Measurements from ENCODE around the gene LGALS12. TPM values are rescaled to one million over a fixed set of nuclear protein-coding genes. Genes with fewer than 3 reads are reported as not detected.
"Not testable (repeated sequence)": the region's sequence is repeated elsewhere in the genome, so short reads cannot be mapped to it uniquely, and the experiment has no call there.

LGALS12 gene
- total and polyA plus RNA-seq, 12 donors = 0.11 to 15.5 (median 0.41) TPM; not detected in 1

DNA sequence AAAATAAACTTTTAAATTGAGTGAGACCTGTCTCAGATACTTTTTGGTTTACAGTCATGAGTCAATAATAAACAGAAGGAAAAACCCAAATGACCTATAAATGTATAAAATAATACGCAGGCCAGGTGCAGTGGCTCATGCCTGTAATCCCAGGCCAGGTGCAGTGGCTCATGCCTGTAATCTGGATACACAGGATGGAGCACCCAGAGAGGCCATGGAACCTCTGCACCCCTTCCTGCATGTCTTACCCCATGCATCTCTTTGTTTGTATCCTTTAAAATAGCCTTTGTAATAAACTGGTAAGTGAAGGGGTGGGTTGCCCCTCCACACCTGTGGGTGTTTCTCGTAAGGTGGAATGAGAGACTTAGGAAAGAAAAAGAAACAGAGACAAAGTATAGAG, 21.8 kb downstream of the LGALS12 start:
- no peaks in the 10 kb centered on the region for H3K36me3 ChIP-seq (replicated peaks in 1 of 2)
- H3K9me3 ChIP-seq (replicated peaks in 1 of 3) = no peaks in the 10 kb centered on the region
- no peak overlapping the region for H3K4me3 ChIP-seq
- WGBS, 4 donors = 67 to 81% (median 74%) methylated on average over 2 of the region's 2 CpGs
- H3K4me1 ChIP-seq (replicated peaks in 1 of 2) = no peaks in the 10 kb centered on the region
- H3K27ac ChIP-seq = no peak overlapping the region
- no peaks in the 10 kb centered on the region for H3K27me3 ChIP-seq
- TF ChIP-seq, protein P1, sequence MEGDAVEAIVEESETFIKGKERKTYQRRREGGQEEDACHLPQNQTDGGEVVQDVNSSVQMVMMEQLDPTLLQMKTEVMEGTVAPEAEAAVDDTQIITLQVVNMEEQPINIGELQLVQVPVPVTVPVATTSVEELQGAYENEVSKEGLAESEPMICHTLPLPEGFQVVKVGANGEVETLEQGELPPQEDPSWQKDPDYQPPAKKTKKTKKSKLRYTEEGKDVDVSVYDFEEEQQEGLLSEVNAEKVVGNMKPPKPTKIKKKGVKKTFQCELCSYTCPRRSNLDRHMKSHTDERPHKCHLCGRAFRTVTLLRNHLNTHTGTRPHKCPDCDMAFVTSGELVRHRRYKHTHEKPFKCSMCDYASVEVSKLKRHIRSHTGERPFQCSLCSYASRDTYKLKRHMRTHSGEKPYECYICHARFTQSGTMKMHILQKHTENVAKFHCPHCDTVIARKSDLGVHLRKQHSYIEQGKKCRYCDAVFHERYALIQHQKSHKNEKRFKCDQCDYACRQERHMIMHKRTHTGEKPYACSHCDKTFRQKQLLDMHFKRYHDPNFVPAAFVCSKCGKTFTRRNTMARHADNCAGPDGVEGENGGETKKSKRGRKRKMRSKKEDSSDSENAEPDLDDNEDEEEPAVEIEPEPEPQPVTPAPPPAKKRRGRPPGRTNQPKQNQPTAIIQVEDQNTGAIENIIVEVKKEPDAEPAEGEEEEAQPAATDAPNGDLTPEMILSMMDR (IDR thresholded peaks at IDR 0.05) = no peak
- TF ChIP-seq POLR2A (IDR thresholded peaks at IDR 0.05) = no peak
- DNase-seq = no peak
- intact Hi-C loops (cut with DNase I) = no loop called here

DNA sequence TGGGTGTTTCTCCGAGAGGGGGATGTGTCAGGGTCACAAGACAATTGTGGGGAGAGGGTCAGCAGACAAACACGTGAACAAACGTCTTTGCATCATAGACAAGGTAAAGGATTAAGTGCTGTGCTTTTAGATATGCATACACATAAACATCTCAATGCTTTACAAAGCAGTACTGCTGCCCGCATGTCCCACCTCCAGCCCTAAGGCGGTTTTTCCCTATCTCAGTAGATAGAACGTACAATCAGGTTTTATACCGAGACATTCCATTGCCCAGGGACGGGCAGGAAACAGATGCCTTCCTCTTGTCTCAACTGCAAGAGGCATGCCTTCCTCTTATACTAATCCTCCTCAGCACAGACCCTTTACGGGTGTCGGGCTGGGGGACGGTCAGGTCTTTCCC, 22.3 kb downstream of the LGALS12 start:
- DNase-seq; H3K36me3 ChIP-seq (replicated peaks in 1 of 2); intact Hi-C loops (cut with DNase I); H3K27me3 ChIP-seq; H3K4me3 ChIP-seq; H3K4me1 ChIP-seq (replicated peaks in 1 of 2); H3K27ac ChIP-seq; H3K9me3 ChIP-seq (replicated peaks in 1 of 3): not testable (repeated sequence)
- WGBS, 4 donors = 35 to 45% (median 45%) methylated on average over 5 to 8 of the region's 11 CpGs

DNA sequence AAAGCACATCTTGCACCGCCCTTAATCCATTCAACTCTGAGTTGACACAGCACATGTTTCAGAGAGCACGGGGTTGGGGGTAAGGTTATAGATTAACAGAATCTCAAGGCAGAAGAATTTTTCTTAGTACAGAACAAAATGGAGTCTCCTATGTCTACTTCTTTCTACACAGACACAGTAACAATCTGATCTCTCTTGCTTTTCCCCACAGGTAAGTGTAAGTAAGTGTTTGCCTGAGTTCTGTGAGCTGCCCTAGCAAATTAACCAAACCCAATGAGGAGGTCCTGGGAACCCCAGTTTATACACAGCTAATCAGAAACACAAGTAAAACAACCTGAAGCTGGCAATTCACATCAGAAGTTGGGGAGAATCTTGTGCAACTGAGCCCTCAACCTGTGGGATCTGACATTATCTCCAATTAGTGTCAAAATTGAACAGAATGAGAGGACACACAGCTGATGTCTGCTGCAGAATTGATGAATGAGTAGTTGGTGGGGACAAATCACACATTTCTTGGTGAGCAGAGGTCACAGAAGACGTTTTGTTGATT, 22.9 kb downstream of the LGALS12 start:
- 44 to 81% (median 74%) methylated on average over 1 to 2 of the region's 3 CpGs for WGBS, 4 donors
- H3K27me3 ChIP-seq; H3K9me3 ChIP-seq (replicated peaks in 1 of 3); H3K36me3 ChIP-seq (replicated peaks in 1 of 2); H3K27ac ChIP-seq; DNase-seq; H3K4me1 ChIP-seq (replicated peaks in 1 of 2); intact Hi-C loops (cut with DNase I); H3K4me3 ChIP-seq: not testable (repeated sequence)

DNA sequence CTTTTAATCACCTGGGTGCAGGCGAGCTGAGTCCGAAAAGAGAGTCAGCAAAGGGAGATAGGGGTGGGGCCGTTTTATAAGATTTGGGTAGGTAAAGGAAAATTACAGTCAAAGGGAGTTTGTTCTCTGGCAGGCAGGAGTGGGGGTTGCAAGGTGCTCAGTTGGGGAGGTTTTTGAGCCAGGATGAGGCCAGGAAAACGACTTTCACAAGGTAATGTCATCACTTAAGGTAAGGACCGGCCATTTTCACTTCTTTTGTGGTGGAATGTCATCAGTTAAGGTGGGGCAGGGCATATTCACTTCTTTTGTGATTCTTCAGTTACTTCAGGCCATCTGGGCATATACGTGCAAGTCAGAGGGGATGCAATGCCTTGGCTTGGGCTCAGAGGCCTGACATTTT, 23.5 kb downstream of the LGALS12 start:
- H3K36me3 ChIP-seq (replicated peaks in 1 of 2); DNase-seq; H3K4me3 ChIP-seq; H3K27ac ChIP-seq; H3K4me1 ChIP-seq (replicated peaks in 1 of 2); H3K27me3 ChIP-seq; intact Hi-C loops (cut with DNase I); H3K9me3 ChIP-seq (replicated peaks in 1 of 3): not testable (repeated sequence)
- 70 to 76% (median 73%) methylated on average over 6 of the region's 6 CpGs for WGBS, 4 donors

DNA sequence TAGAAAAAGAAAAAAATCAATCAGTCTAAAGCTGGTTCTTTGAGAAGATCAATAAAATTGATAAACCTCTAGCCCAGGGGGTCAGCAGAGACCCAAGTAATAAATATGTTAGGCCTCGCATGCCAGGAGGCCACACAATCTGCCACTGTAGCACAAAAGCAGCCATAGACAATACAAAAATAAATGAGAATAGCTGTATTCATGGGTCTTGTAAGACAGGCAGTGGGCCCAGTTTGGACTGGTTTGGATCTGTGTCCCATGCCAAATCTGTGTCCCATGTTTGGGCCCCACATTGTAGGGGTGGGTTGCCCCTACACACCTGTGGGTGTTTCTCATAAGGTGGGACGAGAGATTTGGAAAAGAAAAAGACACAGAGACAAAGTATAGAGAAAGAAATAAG, 24.1 kb downstream of the LGALS12 start:
- H3K27me3 ChIP-seq = no peaks in the 10 kb centered on the region
- H3K4me3 ChIP-seq = no peak overlapping the region
- no peaks in the 10 kb centered on the region for H3K36me3 ChIP-seq (replicated peaks in 1 of 2)
- DNase-seq = no peak
- intact Hi-C loops (cut with DNase I) = no loop called here
- H3K27ac ChIP-seq = no peak overlapping the region
- H3K4me1 ChIP-seq (replicated peaks in 1 of 2) = no peaks in the 10 kb centered on the region
- TF ChIP-seq POLR2A (IDR thresholded peaks at IDR 0.05) = no peak
- TF ChIP-seq, protein P1 (IDR thresholded peaks at IDR 0.05) = no peak
- H3K9me3 ChIP-seq (replicated peaks in 1 of 3) = no peaks in the 10 kb centered on the region
- WGBS, 4 donors = 69 to 94% (median 75%) methylated on average over 2 of the region's 2 CpGs

DNA sequence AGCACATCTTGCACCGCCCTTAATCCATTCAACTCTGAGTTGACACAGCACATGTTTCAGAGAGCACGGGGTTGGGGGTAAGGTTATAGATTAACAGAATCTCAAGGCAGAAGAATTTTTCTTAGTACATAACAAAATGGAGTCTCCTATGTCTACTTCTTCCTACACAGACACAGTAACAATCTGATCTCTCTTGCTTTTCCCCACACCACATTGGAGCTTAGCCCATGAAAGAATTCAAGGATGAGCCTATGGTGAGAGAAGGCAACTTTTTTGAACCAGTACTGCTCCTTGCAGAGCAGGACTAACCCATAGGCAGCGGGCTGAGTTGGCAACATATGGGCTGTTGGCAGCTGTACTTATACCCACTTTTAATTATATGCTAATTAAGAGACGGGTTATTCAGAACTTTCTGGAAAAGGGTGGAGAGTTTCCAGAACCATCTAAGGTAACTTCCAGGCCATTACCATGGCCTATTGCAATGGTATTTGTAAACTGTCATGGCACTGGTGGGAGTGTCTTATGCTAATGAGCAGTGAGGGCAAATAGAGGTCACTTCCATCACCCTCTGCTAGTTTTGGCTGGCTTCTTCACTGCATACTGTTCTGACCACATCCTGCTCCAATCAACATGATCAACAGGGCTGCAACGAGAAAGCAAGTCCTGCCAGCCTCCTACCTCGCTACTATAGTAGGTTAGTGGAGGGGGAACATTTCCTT, 25.3 kb downstream of the LGALS12 start:
- peak in 3 of 7 donors; percentile 13 to 59 (median 28) for DNase-seq
- H3K36me3 ChIP-seq (replicated peaks in 1 of 2); H3K4me3 ChIP-seq; H3K4me1 ChIP-seq (replicated peaks in 1 of 2); H3K27me3 ChIP-seq; H3K9me3 ChIP-seq (replicated peaks in 1 of 3); intact Hi-C loops (cut with DNase I): not testable (repeated sequence)
- WGBS, 4 donors = 47 to 78% (median 70%) methylated on average over 4 to 5 of the region's 6 CpGs
- peak overlapping the region in 1 of 5 donors; percentile 40 for H3K27ac ChIP-seq
